GM18909 (cell line): ENCODE results near the gene EMX2.
"Not testable (repeated sequence)": the region's sequence is repeated elsewhere in the genome, so short reads cannot be mapped to it uniquely, and the experiment has no call there.

Source experiments
- ATAC-seq: cut with Tn5 transposase; IDR thresholded peaks from one replicate; pipeline ENCODE4 v1.9.1; 2021; ENCODE audit warnings: mild to moderate bottlenecking; ENCODE audit not compliant: unreplicated experiment, poor library complexity

The EMX2 gene

DNA sequence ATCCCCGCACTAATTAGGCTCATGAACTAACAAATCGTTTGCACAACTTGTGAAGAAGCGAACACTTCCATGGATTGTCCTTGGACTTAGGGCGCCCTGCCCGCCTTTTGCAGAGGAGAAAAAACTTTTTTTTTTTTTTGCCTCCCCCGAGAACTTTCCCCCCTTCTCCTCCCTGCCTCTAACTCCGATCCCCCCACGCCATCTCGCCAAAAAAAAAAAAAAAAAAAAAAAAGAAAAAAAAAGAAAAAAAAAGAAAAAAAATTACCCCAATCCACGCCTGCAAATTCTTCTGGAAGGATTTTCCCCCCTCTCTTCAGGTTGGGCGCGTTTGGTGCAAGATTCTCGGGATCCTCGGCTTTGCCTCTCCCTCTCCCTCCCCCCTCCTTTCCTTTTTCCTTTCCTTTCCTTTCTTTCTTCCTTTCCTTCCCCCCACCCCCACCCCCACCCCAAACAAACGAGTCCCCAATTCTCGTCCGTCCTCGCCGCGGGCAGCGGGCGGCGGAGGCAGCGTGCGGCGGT, at the start of gene EMX2:
EMX2 (plus strand) TSS at position 41 of the 519 bp plus-strand sequence. CDS start 522 bp downstream, outside the sequence.
- no peak for ATAC-seq

- no peak for ATAC-seq
Measured at GRCh38 chr10:117496031-117496430, 46.5 kb upstream of the EMX2 start.

DNA sequence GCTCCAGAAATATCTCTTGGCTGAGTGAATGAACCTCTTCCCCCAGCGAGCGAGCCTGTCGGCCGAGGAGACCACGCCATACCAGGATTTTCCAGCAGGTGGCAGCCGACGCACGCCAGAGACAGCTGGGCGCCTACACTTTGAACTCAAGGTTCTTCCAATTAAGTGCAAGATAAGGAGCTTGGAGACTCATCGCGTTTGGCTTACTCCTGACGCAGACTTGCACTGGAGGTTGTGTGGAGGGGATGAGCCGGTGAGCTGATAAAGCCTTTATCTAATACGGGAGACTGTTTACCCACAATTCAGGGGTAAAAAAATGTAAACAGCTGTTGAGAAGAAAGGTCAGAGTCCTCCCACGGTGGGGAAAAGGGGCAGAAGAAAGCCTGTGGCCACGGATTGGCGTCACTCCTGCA, 45.9 kb upstream of the EMX2 start:
- ATAC-seq: peak; percentile 85

DNA sequence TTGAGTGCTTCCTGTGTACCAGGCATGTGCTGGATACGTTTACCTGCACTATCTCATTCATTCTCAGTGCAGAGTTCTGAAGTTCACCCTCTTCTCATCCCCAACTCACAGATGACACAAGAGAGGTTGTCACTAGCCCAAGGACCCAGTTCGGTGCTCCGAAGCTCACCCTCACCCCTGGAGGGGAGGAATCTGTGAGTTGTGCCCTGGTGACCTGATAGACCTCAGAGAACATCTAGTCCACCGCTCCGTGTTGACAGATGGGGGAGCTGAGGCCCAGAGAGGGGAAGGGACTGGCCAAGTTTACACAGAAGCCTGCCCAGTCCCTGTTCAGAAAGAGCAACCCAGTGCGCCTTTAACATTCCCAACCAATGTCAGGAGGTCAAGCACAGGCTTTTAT, 44.8 kb upstream of the EMX2 start:
- ATAC-seq: no peak

- ATAC-seq: no peak
Measured at GRCh38 chr10:117499248-117500105, 43.1 kb upstream of the EMX2 start.

- no peak for ATAC-seq
Measured at GRCh38 chr10:117500456-117500855, 42.1 kb upstream of the EMX2 start.

DNA sequence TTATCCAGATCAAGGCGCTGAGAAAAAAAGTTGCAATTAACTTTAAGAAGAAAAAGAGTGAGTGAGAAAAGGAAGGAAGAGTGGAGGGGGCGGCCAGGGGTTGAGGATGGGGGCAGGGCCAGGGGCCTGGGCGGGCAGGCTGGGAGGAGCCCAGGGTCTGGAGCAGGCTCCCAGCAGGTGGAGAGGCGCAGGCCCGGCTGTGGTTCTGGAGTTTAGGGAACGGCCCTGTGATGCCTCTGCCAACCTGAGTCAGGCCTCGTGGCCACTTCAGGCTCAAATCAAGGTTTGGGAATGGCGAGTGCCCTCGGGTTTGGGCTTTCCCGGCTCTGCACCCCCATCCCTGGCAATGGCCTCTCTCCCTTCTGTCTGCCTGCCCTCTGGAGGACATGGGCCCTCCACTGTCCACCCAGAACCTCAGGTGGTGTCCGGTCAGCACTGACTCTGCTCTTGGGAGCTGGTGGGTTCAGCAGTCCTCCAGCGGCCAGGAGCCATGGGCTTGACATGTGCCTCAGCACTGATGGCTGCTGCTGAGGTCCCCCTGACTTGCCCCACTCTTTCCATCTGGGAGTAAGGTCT, 41.0 kb upstream of the EMX2 start:
- ATAC-seq: no peak

DNA sequence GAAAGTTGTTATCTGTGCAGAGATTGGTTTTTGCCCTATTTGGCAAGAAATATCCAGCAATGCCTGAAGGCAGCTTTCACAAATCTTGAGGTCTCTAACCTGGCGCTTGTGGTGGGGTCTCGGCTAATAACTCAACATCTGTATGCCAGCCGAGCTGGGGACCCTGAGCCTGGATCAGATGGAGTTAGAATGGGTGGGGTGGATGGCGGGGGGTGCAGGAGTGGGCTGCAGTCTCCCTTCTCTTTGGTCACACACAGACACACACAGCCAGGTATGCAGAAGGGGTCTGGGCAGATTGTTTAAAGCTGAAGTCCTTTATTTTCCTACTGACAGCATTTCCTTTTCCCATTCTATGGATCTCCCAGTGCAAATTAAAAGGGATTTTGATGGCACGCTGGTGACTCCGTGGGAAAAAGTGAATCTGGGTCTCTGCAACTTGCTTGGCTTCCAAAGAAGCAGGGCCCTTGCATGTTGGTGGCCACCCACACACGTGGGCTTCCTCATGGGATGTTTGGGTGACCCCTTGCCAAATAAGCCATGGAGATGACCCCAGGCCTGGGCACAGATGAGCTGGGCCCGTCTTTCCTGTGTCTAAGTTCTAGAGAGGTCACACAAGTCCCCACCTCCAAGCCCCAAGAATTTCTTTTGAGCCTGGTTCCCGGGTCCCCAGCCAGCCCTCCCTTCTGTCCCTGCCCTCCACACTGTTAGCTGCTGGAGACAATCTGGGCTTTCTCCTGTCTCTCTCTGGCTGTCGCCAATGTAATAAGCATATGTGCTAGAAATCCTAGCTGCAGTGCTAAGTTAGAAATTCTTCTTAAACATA, 39.9 kb upstream of the EMX2 start:
- peak; percentile 21 for ATAC-seq

DNA sequence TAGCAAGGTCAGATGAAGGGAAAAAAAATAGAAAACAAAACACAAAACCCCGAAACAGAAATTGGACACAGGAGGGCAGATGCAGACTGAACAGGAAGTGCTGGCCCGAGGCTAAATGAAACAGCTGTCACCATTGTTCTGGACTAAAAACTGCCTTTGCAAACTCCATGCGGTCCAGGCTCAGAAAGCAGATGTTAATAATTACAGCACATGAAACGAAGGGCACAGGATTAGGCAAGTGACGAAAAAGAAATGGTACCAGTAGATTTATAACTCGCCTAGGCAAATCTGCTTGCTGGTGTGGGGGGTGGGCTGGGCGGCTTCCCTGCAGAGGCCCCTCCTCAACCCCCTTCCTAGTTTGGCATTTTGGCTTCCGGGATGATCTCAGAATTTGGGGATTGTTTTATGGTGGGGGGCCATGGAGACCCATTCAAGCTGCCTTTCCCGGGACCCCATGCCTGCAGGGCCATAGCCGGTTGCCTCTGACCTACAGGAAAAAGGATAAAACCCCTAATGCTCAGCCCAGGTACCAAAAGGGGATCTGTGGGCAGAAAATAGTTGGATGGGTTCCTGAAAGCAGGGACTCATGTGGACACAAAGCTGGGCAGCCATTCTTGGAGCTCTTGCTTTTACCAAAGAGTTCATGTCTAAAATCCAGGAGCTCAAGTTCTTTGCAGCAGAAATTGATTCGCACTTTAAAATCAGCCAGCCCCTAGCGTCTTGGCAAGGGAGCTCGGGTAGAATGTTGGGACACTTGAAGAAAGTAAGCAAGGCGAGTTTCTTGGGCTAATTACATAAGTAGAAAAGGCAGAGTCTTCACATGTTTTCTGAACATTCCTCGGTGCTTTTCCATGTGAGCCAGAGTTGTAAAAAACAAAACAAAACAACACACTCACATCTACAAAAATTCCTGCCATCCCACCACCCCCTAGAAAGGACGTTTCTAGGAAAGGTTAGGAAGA, 39.0 kb upstream of the EMX2 start:
- ATAC-seq: peak; percentile 93

GRCh38 chr10:117504562-117504961, 38.0 kb upstream of the EMX2 start:
- ATAC-seq: no peak

DNA sequence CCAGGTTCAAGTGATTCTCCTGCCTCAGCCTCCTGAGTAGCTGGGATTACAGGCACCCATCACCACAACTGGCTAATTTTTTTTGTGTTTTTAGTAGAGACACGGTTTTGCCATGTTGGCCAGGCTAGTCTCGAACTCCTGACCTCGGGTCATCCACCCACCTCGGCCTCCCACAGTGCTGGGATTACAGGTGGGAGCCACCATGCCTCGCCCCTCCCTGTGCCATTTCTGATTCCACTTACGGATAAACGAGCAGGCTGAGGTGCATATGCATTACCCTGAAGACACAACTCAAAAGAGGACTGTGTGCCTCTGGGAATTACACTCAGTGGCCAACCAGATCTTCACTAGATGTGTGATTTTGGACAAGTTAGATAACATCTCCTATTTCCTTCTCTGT, 35.5 kb upstream of the EMX2 start:
- not testable (repeated sequence) for ATAC-seq

GRCh38 chr10:117509573-117509972, 33.0 kb upstream of the EMX2 start:
- no peak for ATAC-seq

DNA sequence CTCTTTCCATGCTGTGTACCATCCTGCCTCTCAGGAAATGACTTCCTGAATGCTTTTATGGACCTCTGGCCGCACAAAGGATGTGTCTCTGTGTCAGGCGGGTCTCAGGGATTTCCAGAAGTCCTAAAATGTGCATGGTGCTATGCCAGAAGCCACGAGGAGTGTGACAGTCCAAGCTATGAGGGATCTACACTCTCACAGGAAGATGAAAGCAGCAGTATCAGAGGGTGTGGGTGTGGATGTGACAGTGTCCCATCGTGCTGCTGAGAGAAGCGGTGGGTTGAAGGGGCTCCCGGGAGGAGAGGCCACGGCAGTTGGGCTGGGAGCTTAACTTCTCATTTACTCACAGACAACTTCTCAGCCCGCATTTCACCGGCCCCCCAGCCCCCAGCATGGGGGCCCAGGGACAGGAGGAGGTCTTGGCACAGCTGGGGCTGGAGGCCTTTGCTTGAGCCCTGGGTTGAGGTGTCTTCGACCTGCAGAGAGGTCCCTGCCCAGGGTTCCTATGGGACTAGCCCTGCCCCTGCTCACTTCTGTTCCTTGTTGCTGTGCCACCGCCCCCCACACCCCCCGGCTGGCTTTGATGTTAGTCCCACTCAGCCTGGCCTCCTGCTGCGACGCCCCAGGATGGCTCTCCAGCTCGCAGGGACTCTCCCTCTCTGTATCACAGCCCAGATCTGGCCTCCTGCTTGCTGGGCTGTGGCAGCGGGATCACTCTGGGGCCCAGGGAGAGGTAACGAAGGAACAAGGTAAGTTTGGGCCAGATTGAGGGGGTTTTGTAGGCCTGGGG, 30.8 kb upstream of the EMX2 start:
- ATAC-seq: no peak

- no peak for ATAC-seq
Measured at GRCh38 chr10:117514971-117515370, 27.6 kb upstream of the EMX2 start.

- no peak for ATAC-seq
Measured at GRCh38 chr10:117516681-117517080, 25.9 kb upstream of the EMX2 start.

DNA sequence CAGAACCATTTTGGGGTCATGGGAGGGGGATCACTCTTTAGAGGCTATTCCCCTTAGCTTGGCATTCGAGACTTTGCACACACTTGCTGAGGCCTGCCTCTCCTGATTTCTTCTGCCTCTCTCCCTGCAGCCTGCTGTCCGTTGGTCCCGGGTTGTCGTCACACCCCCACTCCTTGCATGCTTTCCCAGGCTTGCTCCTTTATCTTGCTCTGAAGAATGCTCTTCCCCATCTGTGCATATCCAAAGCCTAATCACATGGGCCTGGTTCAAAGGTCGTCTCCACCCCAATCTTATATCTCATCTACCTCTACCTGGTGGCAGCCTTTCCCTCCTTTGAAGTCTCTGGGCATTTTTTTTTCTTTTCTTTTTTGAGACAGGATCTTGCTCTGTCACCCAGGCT, 24.3 kb upstream of the EMX2 start:
- ATAC-seq: no peak

DNA sequence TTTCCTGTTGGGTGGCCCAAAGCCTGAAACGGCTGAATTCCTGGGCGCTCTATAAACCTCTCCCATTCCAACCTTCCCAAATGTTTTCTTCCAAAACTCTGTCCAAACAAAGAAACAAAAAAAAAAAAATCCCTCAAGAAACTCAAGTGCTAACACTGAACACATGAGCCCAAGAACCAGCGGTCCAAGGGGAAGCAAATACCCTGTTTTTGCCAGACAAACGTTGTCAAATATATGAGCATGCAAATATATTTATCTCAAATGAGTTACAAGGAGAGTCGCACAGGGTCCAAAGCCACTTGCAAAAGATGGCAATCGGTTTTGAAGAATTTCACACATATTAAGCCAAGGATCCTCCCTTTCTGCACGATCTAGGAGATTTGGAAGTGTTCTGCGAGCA, 23.3 kb upstream of the EMX2 start:
- no peak for ATAC-seq

DNA sequence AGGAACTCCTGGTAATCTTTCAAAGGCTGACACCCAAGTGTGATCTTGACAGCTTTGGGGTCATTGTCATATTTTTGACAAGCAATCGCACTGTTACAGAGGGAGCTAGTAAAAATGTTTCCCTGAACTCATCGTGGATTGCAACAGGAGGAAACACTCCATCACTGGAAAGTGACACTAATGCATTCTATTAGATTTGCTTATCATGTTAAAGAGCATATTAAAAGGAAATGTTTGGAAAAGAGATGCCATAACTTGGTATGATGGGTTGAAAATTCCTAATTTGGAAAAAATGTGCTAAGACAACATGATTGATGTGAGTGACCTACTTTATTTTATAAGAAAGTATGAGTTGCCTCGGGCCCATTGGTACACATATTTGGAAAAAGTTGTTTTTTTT, 22.7 kb upstream of the EMX2 start:
- ATAC-seq: no peak

DNA sequence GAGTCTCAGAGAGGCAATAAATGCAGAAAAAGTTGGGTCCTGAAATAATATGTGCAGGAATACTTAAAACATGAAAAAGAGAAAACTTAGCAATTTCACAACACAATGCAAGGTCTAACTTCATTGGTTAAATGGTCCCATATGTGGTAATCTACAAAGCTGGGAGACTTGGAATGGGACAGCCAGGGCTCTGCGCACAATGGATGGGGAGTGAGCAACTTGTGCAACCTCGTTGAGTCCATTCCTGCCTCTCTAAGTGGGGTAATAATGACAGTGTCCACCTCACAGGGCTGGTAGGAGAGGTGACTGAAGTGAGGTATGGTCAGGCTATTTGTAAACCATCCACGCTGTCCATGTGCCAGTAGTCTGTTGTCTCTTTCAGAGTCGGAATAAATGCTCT, 11.8 kb upstream of the EMX2 start:
- ATAC-seq: no peak
